Heart left ventricle (tissue), 16 donors: ENCODE measurements around the gene CBX5. TPM values are rescaled to one million over a fixed set of nuclear protein-coding genes. Genes with fewer than 3 reads are reported as not detected.
A peak's percentile ranks its signal among the peaks of the same experiment; 100 is the strongest.

Experiments used
- ATAC-seq, 4 donors: fragments of 200-7000 bp; cut with Tn5 transposase; one replicate each; pipeline ENCODE4 v1.9.1; 2020 to 2022; ENCODE audit warnings: moderate library complexity in 4 of 4, mild to moderate bottlenecking in 3 of 4, moderate number of reproducible peaks in 1 of 4
- DNase-seq, 5 donors: peaks; one replicate each; pipeline ENCODE4 v3.0.0-alpha.2; 2020
- H3K27ac ChIP-seq, 12 donors: fragments of 200-600 bp; sonication (generic) in 4 of 12; one replicate each; pipeline versions ENCODE4 v1.5.0 to v1.8.0; 2016 to 2022; ENCODE audit warnings: mild to moderate bottlenecking in 2 of 12
- H3K27me3 ChIP-seq, 9 donors: fragments of 200-600 bp; sonication (generic) in 2 of 9; one replicate each; pipeline versions ENCODE4 v1.5.1 to v1.8.0; 2016 to 2022; ENCODE audit warnings: mild to moderate bottlenecking in 3 of 9
- H3K36me3 ChIP-seq, 9 donors: fragments of 200-600 bp; sonication (generic) in 2 of 9; one replicate each; pipeline versions ENCODE4 v1.5.0 to v1.8.0; 2018 to 2022; ENCODE audit warnings: mild to moderate bottlenecking in 2 of 9
- H3K4me1 ChIP-seq, 12 donors: fragments of 200-600 bp; sonication (generic) in 4 of 12; one replicate each; pipeline versions ENCODE4 v1.5.0 to v1.8.0; 2016 to 2022; ENCODE audit warnings: mild to moderate bottlenecking in 3 of 12
- H3K4me3 ChIP-seq, 12 donors: fragments of 200-600 bp; sonication (generic) in 4 of 12; one replicate each; pipeline versions ENCODE4 v1.5.0 to v1.8.0; 2017 to 2022; ENCODE audit warnings: mild to moderate bottlenecking in 9 of 12, moderate library complexity in 4 of 12
- H3K9me3 ChIP-seq, 12 donors: fragments of 200-600 bp; sonication (generic) in 4 of 12; one replicate each; pipeline versions ENCODE4 v1.5.0 to v1.8.0; 2016 to 2022; ENCODE audit warnings: mild to moderate bottlenecking in 1 of 12
- CTCF ChIP-seq, 12 donors: fragments of 200-600 bp; sonication (generic) in 4 of 12; IDR thresholded peaks; one replicate each; pipeline versions ENCODE4 v1.5.0 to v1.8.0; 2018 to 2022; ENCODE audit warnings: antibody characterized with exemption in 12 of 12, mild to moderate bottlenecking in 5 of 12
- POLR2A ChIP-seq, 2 donors: fragments of 450-650 bp; IDR thresholded peaks; one replicate each; pipeline ENCODE4 v1.6.1; 2017; ENCODE audit warnings: antibody characterized with exemption in 2 of 2, mild to moderate bottlenecking in 2 of 2, moderate library complexity in 2 of 2
- WGBS, 4 donors: extraction: QIAGEN DNeasy Blood & Tissue Kit in 2 of 4; methylation state at CpG; one replicate each; pipeline versions ENCODE4 v1.1.5 to v1.1.7; 2013 to 2018; 5-methylcytosine and 5-hydroxymethylcytosine counted together
- intact Hi-C, 10 donors: fragments of 100-400 bp; cut with DNase I; formaldehyde crosslinking; loops; one replicate each; pipeline versions ENCODE4 v1.11.1 to v1.14.2; 2022
- polyA plus RNA-seq, 2 donors: library from polyadenylated mRNA; stranded (reverse); fragments of 200-250 nt; gene quantifications; one replicate each; pipeline ENCODE4 v1.2.3, GENCODE V29; 2013
- total RNA-seq, 9 donors: library from RNA; depleted of rRNA in 2 of 9; stranded (reverse); fragments of >200 nt in 2 of 9; fragmentation: NEBNext Ultra II Directional in 3 of 9; extraction: Animal tissue kit (Norgen Biotek cat#: 25700) in 3 of 9; gene quantifications; one replicate each; pipeline versions ENCODE4 v1.1.0 to v1.2.4, GENCODE V29; 2016 to 2023
- donor health status: ischemic (EF 13 %, LVEDD 7.1; RV severe dilation, severe dysfunction).
- donor health status: healthy with polysubstance abuse.
- donor health status: DM: no; HTN: yes; CAD: no.
- donor health status: DM: no; HTN: no; CAD: no.
- donor health status: ischemic (EF 25% LVEDD 6.9; RV normal size, moderate dysfunction).
- donor health status: ischemic (EF 25% LVEDD 5.7; RV mildly dilated, moderate dysfunction).
- donor health status: healthy.
- donor health status: DM: yes; HTN: yes; CAD: no.
- donor health status: ischemic (EF 35%, LVEDD 5.7; RV mildly dilated, moderate dysfunction).
- donor health status: nonischemic (EF 11% LVEDD 7.7; RV severe dilation, severe dysfunction).
- donor health status: DM: yes; HTN: yes; CAD: no.
- donor health status: PGD.
- donor health status: ischemic (EF 29% LVEDD 5.4; RV normal size, mild dysfunction).
- donor health status: nonischemic (EF 23%, LVEDD 6.1; RV moderate dilation, normal function).

CBX5 gene
- total and polyA plus RNA-seq, 11 donors: 18.4 to 59.5 (median 39.9) TPM

- Histone ChIP-seq H3K27ac (peak overlapping the region in 5 of 12 donors; percentile 14 to 69 (median 48)), H3K4me1 (peaks cover 2 to 55% (median 47%) of the 10 kb centered on the region in 12 donors), H3K9me3 (no peaks in the 10 kb centered on the region), H3K27me3 (no peaks in the 10 kb centered on the region), H3K36me3 (peaks cover 0 to 3% (median under 1%) of the 10 kb centered on the region in 9 donors), H3K4me3 (no peak overlapping the region)
- ATAC-seq (no peak), DNase-seq (no peak)
- intact Hi-C loops: no loop called here
- WGBS, 4 donors: 27 to 34% (median 31%) methylated on average over 4 of the region's 4 CpGs
- no peak for TF ChIP-seq POLR2A (IDR thresholded peaks at IDR 0.05)
- TF ChIP-seq CTCF (IDR thresholded peaks at IDR 0.05): no peak
These were observed 17.5 kb downstream of the CBX5 start for GRCh38 chr12:54262403-54262925.

GRCh38 chr12:54261815-54262402 lies 18.0 kb downstream of the CBX5 start:
- Histone ChIP-seq H3K36me3 (peaks cover 0 to 8% (median 6%) of the 10 kb centered on the region in 9 donors), H3K4me3 (no peak overlapping the region), H3K27ac (peak overlapping the region in 9 of 12 donors; percentile 12 to 69 (median 39)), H3K27me3 (no peaks in the 10 kb centered on the region), H3K9me3 (no peaks in the 10 kb centered on the region), H3K4me1 (peaks cover 2 to 61% (median 48%) of the 10 kb centered on the region in 12 donors)
- no peak for ATAC-seq
- WGBS, 4 donors: 42 to 49% (median 43%) methylated on average over 5 of the region's 5 CpGs
- no peak for DNase-seq
- TF ChIP-seq CTCF (IDR thresholded peaks at IDR 0.05): no peak
- TF ChIP-seq POLR2A (IDR thresholded peaks at IDR 0.05): no peak
- intact Hi-C loops: loop anchor here in 1 of 10 donors (2.0 kb wide), 1 partner anchor 17 kb away; no protein-coding TSS in a partner anchor

GRCh38 chr12:54259194-54260011 lies 20.5 kb downstream of the CBX5 start:
- TF ChIP-seq POLR2A (IDR thresholded peaks at IDR 0.05) (no peak), CTCF (IDR thresholded peaks at IDR 0.05) (no peak)
- DNase-seq (peak; percentile 79 to 85 (median 85)), ATAC-seq (peak; percentile 86 to 95 (median 92))
- peak overlapping the region; percentile 12 to 59 (median 51) for H3K4me3 ChIP-seq
- 3 to 6% (median 5%) methylated on average over 11 of the region's 11 CpGs for WGBS, 4 donors
- no peaks in the 10 kb centered on the region for H3K9me3 ChIP-seq
- intact Hi-C loops: loop anchor here in 5 of 10 donors (2.0 to 10.0 kb wide), 3 partner anchors 19 to 105 kb away; partner anchors contain the start of genes COPZ1 (in 2 of the 5) and GPR84 (in 2 of the 5)
- peaks cover 0 to 33% (median 30%) of the 10 kb centered on the region in 9 donors for H3K36me3 ChIP-seq
- peaks cover 2 to 64% (median 48%) of the 10 kb centered on the region in 12 donors for H3K4me1 ChIP-seq
- H3K27ac ChIP-seq: peak overlapping the region; percentile 7 to 97 (median 81)
- H3K27me3 ChIP-seq: no peaks in the 10 kb centered on the region
